CD4-positive, CD25-positive, alpha-beta regulatory T cell (primary cell): ENCODE measurements around the gene NKAIN4. TPM values are rescaled to one million over a fixed set of nuclear protein-coding genes. Genes with fewer than 3 reads are reported as not detected.
"Not testable (repeated sequence)": the region's sequence is repeated elsewhere in the genome, so short reads cannot be mapped to it uniquely, and the experiment has no call there.

Experiments
- ATAC-seq, 2 donors: fragments of 150-1000 bp; cut with Tn5 transposase; one replicate each; pipeline ENCODE4 v1.10.0; 2021; ENCODE audit warnings: low read depth in 2 of 2, moderate number of reproducible peaks in 2 of 2, moderate library complexity in 1 of 2
- DNase-seq, 3 donors: peaks; one replicate each; pipeline versions ENCODE4 v3.0.0 to v3.0.0-alpha.2; 2012 to 2022; ENCODE audit warnings: mixed read lengths in 1 of 3
- H3K27ac ChIP-seq: one replicate; pipeline ENCODE4 v1.7.0; 2013; ENCODE audit warnings: mild to moderate bottlenecking, low read length; ENCODE audit not compliant: insufficient read depth, poor library complexity, severe bottlenecking
- H3K27me3 ChIP-seq: one replicate; pipeline ENCODE4 v1.7.0; 2013; ENCODE audit warnings: low read length; ENCODE audit not compliant: control insufficient read depth, insufficient read depth
- H3K36me3 ChIP-seq: one replicate; pipeline ENCODE4 v1.7.0; 2013; ENCODE audit warnings: mild to moderate bottlenecking, low read length, moderate library complexity; ENCODE audit not compliant: control insufficient read depth, insufficient read depth
- H3K4me1 ChIP-seq: 2 replicates; pipeline ENCODE4 v1.7.0; 2013; ENCODE audit warnings: mild to moderate bottlenecking, low read length; ENCODE audit not compliant: insufficient read depth, control insufficient read depth, poor library complexity, severe bottlenecking
- H3K4me3 ChIP-seq: one replicate; pipeline ENCODE4 v1.7.0; 2013; ENCODE audit warnings: low read depth, mild to moderate bottlenecking, low read length, moderate library complexity
- H3K9me3 ChIP-seq, 2 experiments: 1 replicate in 1 of 2; 2 replicates in 1 of 2; pipeline ENCODE4 v1.7.0; 2013; ENCODE audit warnings: low read length in 2 of 2, mild to moderate bottlenecking in 1 of 2, moderate library complexity in 1 of 2; ENCODE audit not compliant: control insufficient read depth in 2 of 2
- H3K27ac Mint-ChIP-seq, 3 donors: one replicate each; pipeline ENCODE4 v1.8.0; 2020 to 2022; ENCODE audit warnings: mild to moderate bottlenecking in 3 of 3, mixed read lengths in 3 of 3, moderate library complexity in 2 of 3
- H3K27me3 Mint-ChIP-seq: one replicate; pipeline ENCODE4 v1.8.0; 2022; ENCODE audit warnings: mild to moderate bottlenecking, mixed read lengths
- H3K36me3 Mint-ChIP-seq: one replicate; pipeline ENCODE4 v1.8.0; 2020; ENCODE audit warnings: mixed read lengths
- H3K4me1 Mint-ChIP-seq, 4 donors: one replicate each; pipeline ENCODE4 v1.8.0; 2020 to 2022; ENCODE audit warnings: mixed read lengths in 4 of 4, mild to moderate bottlenecking in 1 of 4
- H3K4me3 Mint-ChIP-seq, 4 donors: one replicate each; pipeline ENCODE4 v1.8.0; 2020 to 2022; ENCODE audit warnings: mild to moderate bottlenecking in 4 of 4, mixed read lengths in 4 of 4, moderate library complexity in 3 of 4
- H3K9me3 Mint-ChIP-seq, 7 donors: one replicate each; pipeline ENCODE4 v1.8.0; 2020 to 2022; ENCODE audit warnings: mixed read lengths in 7 of 7, mild to moderate bottlenecking in 3 of 7, moderate library complexity in 2 of 7
- polyA plus RNA-seq, 4 donors: library from polyadenylated mRNA; unstranded; fragments of 300-500 nt; fragmentation: Illumina TruSeq; gene quantifications; one replicate each; pipeline ENCODE4 v1.2.3, GENCODE V29; 2021
- total RNA-seq: library from RNA; stranded (reverse); gene quantifications from one replicate; pipeline ENCODE4 v1.2.3, GENCODE V29; 2022

NKAIN4 gene
- total and polyA plus RNA-seq, 5 donors from 2014 or later = not detected

DNA sequence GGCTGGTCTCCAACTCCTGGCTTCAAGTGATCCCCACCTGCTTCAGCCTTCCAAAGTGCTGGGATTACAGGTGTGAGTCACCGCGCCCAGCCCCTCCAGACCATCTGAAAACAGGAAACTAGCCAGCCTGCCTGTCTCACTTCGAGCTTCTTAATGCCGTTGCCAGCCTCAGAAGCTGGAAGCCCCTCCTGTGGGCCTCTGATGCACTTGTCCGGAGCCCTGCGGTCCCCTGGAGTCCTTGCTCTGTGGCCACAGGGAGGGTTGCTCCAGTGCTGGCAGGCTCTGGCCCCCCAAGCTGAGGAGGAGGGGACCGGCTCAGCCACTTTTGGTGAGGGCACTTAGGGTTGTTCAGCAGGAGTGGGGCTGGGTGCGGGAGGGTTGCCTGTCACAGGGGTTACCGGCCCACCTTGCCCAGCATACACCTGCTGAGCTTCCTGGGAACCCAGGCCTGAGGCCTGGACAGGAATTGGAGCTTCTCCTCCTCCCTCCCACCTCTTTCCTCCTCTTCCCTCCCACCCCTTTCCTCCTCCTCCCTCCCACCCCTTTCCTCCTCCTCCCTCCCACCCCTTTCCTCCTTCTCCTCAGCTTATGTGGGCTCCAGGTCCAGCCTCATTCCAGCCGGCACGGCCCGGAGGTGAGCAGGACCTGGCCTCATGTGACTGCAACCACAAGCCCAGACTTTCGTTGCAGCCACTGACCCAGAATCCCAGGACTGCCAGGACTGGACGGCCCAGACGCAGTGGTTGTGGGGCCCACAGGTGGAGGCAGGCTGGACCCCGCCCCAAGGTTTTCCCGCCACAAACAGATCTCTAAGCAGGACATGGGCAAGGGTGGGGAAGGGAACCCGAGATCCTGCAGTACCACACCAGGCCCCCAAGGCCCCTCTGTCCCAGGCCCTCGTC is 28.0 kb downstream of the NKAIN4 start:
- no peaks in the 10 kb centered on the region for H3K9me3 Mint-ChIP-seq
- no peak for DNase-seq

DNA sequence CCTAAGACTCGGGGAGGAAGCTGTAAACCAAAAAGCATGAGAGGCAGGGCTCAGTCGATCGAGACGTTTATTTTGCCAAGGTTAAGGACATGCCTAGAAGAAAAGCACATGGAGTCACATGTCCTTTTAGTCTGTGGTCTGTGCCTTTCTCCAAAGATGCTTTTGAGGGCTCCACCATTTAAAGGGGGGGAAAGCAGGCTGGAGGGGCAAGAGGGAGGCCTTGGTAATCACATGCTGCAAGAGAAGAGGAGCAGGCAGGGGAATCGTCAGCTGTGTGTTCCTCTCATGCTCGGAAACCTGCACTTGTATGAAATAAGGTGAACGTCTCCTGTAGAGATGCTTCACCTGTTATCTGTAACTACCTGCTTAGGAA is 29.2 kb downstream of the NKAIN4 start:
- Mint-ChIP-seq H3K36me3 (no peaks in the 10 kb centered on the region), H3K4me1 (peaks cover 0 to 2% (median 0%) of the 10 kb centered on the region in 4 donors), H3K9me3 (no peaks in the 10 kb centered on the region), H3K27me3 (peaks cover 26% of the 10 kb centered on the region), H3K4me3 (no peak overlapping the region), H3K27ac (no peak overlapping the region)
- no peak overlapping the region for H3K4me3 ChIP-seq
- H3K9me3 ChIP-seq = no peaks in the 10 kb centered on the region
- no peaks in the 10 kb centered on the region for H3K36me3 ChIP-seq
- ATAC-seq (no peak), DNase-seq (no peak)
- no peaks in the 10 kb centered on the region for H3K4me1 ChIP-seq
- H3K27me3 ChIP-seq = no peaks in the 10 kb centered on the region
- no peak overlapping the region for H3K27ac ChIP-seq

More for the DNA sequence above, 28.0 kb downstream of the NKAIN4 start:
- Mint-ChIP-seq H3K36me3 (no peaks in the 10 kb centered on the region), H3K4me1 (peaks cover 0 to 7% (median 0%) of the 10 kb centered on the region in 4 donors), H3K27ac (no peak overlapping the region), H3K4me3 (no peak overlapping the region), H3K27me3 (peaks cover 27% of the 10 kb centered on the region)
- Histone ChIP-seq H3K9me3 (no peaks in the 10 kb centered on the region), H3K36me3 (no peaks in the 10 kb centered on the region), H3K27ac (no peak overlapping the region), H3K4me3 (no peak overlapping the region), H3K4me1 (no peaks in the 10 kb centered on the region), H3K27me3 (no peaks in the 10 kb centered on the region)
- ATAC-seq = no peak

DNA sequence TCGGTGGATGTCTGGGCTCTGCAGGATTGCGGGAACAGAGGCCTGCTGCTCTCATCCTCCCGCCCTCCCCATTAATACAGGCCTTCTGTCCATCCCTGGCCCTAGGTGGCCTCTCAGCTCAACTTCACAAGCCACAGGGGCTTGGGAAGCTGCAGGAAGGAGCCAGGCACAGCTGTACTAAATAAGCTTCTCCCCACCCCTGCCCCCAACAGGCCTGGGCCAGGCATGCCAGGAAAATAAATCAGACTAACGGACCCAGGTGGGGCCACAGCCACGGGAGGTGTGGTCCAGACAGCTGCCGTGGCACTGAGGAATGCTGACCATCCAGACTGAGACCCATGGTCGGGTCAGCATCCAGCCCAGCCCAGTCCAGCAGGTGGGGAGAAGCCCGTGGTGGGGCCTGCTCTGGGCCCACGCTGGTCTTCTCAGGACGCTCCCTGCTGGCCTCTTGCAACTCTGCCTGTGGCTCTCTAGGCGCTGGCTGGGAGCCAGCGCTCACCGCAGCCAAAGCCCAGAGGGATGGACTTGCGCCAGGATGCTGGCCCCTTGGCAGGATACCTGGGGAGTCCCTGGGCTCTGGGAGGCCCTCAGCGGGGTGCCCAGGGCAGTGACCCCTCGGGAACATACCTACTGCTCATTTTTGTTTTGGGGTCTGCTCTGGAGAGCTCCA is 29.7 kb downstream of the NKAIN4 start:
- no peak for ATAC-seq
- Mint-ChIP-seq H3K9me3 (no peaks in the 10 kb centered on the region), H3K36me3 (no peaks in the 10 kb centered on the region), H3K4me3 (no peak overlapping the region), H3K27me3 (peaks cover 20% of the 10 kb centered on the region), H3K4me1 (peaks cover 0 to 2% (median 0%) of the 10 kb centered on the region in 4 donors), H3K27ac (no peak overlapping the region)
- DNase-seq = no peak
- Histone ChIP-seq H3K4me3 (no peak overlapping the region), H3K36me3 (no peaks in the 10 kb centered on the region), H3K27me3 (no peaks in the 10 kb centered on the region), H3K9me3 (no peaks in the 10 kb centered on the region), H3K4me1 (no peaks in the 10 kb centered on the region), H3K27ac (no peak overlapping the region)

DNA sequence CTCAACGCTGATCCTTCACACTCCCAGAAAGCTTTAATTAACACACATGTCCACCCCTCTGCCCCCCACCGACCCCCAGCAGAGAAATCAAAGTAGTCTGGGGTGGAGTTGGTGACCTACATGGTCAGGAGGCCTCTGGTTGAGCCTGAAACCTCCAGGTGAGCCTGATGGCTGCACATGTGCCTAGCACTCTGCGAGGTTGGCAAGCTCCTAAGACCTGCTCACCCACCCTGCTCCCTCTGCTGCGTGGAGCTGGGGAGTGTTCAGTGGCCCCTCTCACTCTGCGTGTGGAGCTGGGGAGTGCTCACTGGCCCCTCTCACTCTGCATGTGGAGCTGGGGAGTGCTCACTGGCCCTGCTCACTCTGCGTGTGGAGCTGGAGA is 30.4 kb downstream of the NKAIN4 start:
- Histone ChIP-seq H3K4me3 (no peak overlapping the region), H3K27ac (no peak overlapping the region), H3K27me3 (no peaks in the 10 kb centered on the region), H3K4me1 (no peaks in the 10 kb centered on the region), H3K9me3 (no peaks in the 10 kb centered on the region), H3K36me3 (no peaks in the 10 kb centered on the region)
- Mint-ChIP-seq H3K36me3 (no peaks in the 10 kb centered on the region), H3K4me3 (no peak overlapping the region), H3K27ac (no peak overlapping the region), H3K4me1 (peaks cover 0 to 2% (median 0%) of the 10 kb centered on the region in 4 donors), H3K27me3 (peaks cover 16% of the 10 kb centered on the region), H3K9me3 (no peaks in the 10 kb centered on the region)
- DNase-seq = no peak
- no peak for ATAC-seq

DNA sequence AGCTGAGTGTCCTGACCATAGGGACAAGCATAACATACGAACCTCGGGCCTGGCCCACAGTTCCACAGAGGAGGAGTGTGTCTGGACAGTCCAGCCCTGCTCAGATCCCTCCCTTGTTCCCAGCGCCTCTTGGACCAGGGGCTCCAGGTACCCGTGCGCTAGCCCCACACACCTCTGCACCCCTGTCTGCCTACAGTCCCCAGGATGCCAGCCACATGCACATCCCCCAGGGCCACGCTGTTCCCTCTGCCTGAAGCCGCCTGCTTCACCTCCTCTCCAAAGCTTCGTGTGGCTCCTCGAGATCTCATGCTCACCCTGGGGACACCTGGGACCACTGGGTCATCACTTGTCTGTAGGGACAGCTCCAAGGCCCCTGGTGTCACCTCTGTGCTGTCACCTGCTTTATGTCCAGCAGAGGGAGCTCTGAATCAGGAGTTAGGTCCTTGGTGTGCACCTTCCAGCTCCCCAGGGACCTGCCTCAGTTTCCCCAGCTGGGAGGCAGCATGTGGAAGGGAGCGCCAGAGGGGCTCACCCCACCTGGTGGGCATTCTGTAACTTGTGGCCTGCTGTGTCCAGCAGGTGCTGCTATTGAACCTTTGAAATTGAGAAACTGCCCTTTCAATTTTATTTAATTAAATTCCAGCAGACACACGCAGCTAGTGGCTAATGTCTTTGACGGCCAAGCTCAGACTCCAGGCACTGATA is 31.0 kb downstream of the NKAIN4 start:
- Histone ChIP-seq H3K4me3 (no peak overlapping the region), H3K27me3 (no peaks in the 10 kb centered on the region), H3K27ac (no peak overlapping the region), H3K4me1 (no peaks in the 10 kb centered on the region), H3K9me3 (no peaks in the 10 kb centered on the region), H3K36me3 (no peaks in the 10 kb centered on the region)
- ATAC-seq (peak in 1 of 2 donors; percentile 45), DNase-seq (peak; percentile 21 to 47 (median 46))
- H3K4me1 Mint-ChIP-seq = peaks cover 0 to 2% (median 0%) of the 10 kb centered on the region in 4 donors
- peaks cover 16% of the 10 kb centered on the region for H3K27me3 Mint-ChIP-seq
- no peaks in the 10 kb centered on the region for H3K36me3 Mint-ChIP-seq
- peak overlapping the region in 1 of 4 donors; percentile 19 for H3K4me3 Mint-ChIP-seq
- H3K9me3 Mint-ChIP-seq = no peaks in the 10 kb centered on the region
- no peak overlapping the region for H3K27ac Mint-ChIP-seq

DNA sequence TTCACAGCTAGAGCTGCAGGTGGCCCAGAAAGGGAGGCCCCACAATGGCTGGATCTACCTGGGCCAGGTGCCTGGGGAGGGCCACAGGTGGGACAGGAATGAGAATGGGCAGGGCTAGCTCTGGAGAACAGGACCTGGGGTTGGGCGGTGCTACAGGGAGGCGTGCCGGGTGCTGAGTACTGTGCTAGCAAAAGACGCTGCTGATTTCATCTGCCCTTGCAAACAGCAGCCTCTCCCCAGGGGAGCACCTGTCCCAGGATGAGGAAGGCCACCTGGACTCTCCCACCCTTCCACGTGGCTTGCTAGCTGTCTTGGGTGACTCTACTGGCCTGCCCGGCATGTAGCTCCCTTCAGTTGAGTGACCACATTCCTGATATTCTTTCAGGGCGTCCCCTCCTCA is 31.7 kb downstream of the NKAIN4 start:
- peak overlapping the region in 1 of 4 donors; percentile 44 for H3K4me3 Mint-ChIP-seq
- H3K4me1 ChIP-seq = no peaks in the 10 kb centered on the region
- no peak for DNase-seq
- no peaks in the 10 kb centered on the region for H3K36me3 ChIP-seq
- no peaks in the 10 kb centered on the region for H3K36me3 Mint-ChIP-seq
- H3K9me3 Mint-ChIP-seq = no peaks in the 10 kb centered on the region
- peak overlapping the region in 1 of 3 donors; percentile 26 for H3K27ac Mint-ChIP-seq
- no peak overlapping the region for H3K27ac ChIP-seq
- peaks cover 0 to 2% (median 0%) of the 10 kb centered on the region in 4 donors for H3K4me1 Mint-ChIP-seq
- no peak for ATAC-seq
- no peaks in the 10 kb centered on the region for H3K9me3 ChIP-seq
- no peak overlapping the region for H3K4me3 ChIP-seq
- peaks cover 13% of the 10 kb centered on the region for H3K27me3 Mint-ChIP-seq
- no peaks in the 10 kb centered on the region for H3K27me3 ChIP-seq

DNA sequence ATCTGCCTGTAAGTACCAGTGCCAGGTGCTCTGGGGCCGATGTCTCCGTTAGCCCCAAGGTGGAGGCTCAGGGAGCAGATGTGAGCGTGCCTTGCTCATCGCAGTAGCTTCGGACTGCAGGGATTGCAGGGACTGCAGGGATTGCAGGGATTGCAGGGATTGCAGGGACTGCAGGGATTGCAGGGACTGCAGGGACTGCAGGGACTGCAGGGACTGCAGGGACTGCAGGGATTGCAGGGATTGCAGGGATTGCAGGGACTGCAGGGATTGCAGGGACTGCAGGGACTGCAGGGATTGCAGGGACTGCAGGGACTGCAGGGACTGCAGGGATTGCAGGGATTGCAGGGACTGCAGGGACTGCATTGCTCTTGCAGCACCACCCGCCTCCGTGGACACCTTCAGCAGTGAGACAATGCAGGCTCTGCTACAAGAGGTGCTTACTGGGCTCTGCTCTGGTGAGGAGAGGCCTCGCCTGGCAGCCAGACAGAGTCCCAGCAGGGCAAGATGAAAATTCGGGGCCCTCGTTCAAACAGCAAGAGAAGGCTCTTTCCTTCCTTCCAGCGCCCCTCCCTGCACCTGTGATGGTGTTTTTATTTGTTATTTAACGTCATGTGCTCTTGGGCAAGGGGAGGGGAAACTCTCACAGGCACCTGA is 32.7 kb downstream of the NKAIN4 start:
- not testable (repeated sequence) for H3K4me3 Mint-ChIP-seq, H3K9me3 Mint-ChIP-seq, H3K27ac ChIP-seq, ATAC-seq, DNase-seq, H3K27me3 ChIP-seq, H3K4me1 Mint-ChIP-seq, H3K9me3 ChIP-seq, H3K4me1 ChIP-seq, H3K4me3 ChIP-seq, H3K36me3 ChIP-seq, H3K36me3 Mint-ChIP-seq
- Mint-ChIP-seq H3K27me3 (peaks cover 13% of the 10 kb centered on the region), H3K27ac (peak overlapping the region in 1 of 3 donors; percentile 77)
